ENCODE results near the gene TIGIT. TPM values are rescaled to one million over a fixed set of nuclear protein-coding genes. Genes with fewer than 3 reads are reported as not detected.
"Not testable (repeated sequence)": the region's sequence is repeated elsewhere in the genome, so short reads cannot be mapped to it uniquely, and the experiment has no call there.

TIGIT gene
- total RNA-seq, 2 donors from 2014 or later: not detected

GRCh38 chr3:114270019-114270418 lies 23.8 kb upstream of the TIGIT start:
- DNase-seq (no peak), ATAC-seq (no peak)
- no peaks in the 10 kb centered on the region for H3K27me3 ChIP-seq
- intact Hi-C loops (cut with DNase I): no loop called here
- WGBS, 2 donors: 88 to 98% methylated on average over 2 of the region's 2 CpGs
- H3K9me3 ChIP-seq: peaks cover 0 to 4% (median 0%) of the 10 kb centered on the region in 3 donors
- no peak overlapping the region for H3K27ac ChIP-seq
- no peaks in the 10 kb centered on the region for H3K4me1 ChIP-seq
- TF ChIP-seq POLR2A (IDR thresholded peaks at IDR 0.05): no peak
- TF ChIP-seq CTCF (IDR thresholded peaks at IDR 0.05): no peak
- H3K36me3 ChIP-seq (replicated peaks in 1 of 2; ENCODE audit: insufficient read depth in 1 of 2, low read depth in 2 of 2): no peaks in the 10 kb centered on the region
- H3K4me3 ChIP-seq: no peak overlapping the region

GRCh38 chr3:114272271-114272670 lies 21.6 kb upstream of the TIGIT start:
- 74 to 76% methylated on average over 1 of the region's 1 CpG for WGBS, 2 donors
- DNase-seq (no peak), ATAC-seq (no peak)
- H3K27ac ChIP-seq: no peak overlapping the region
- intact Hi-C loops (cut with DNase I): no loop called here
- peaks cover 0 to 4% (median 0%) of the 10 kb centered on the region in 3 donors for H3K9me3 ChIP-seq
- H3K36me3 ChIP-seq (replicated peaks in 1 of 2; ENCODE audit: insufficient read depth in 1 of 2, low read depth in 2 of 2): no peaks in the 10 kb centered on the region
- H3K27me3 ChIP-seq: no peaks in the 10 kb centered on the region
- no peak for TF ChIP-seq POLR2A (IDR thresholded peaks at IDR 0.05)
- no peak for TF ChIP-seq CTCF (IDR thresholded peaks at IDR 0.05)
- H3K4me3 ChIP-seq: no peak overlapping the region
- H3K4me1 ChIP-seq: no peaks in the 10 kb centered on the region

- WGBS, 2 donors: 69 to 75% methylated on average over 1 of the region's 1 CpG
- no peak overlapping the region for H3K27ac ChIP-seq
- DNase-seq (no peak), ATAC-seq (no peak)
- intact Hi-C loops (cut with DNase I): no loop called here
- TF ChIP-seq CTCF (IDR thresholded peaks at IDR 0.05) (no peak), POLR2A (IDR thresholded peaks at IDR 0.05) (no peak)
- no peaks in the 10 kb centered on the region for H3K36me3 ChIP-seq (replicated peaks in 1 of 2; ENCODE audit: insufficient read depth in 1 of 2, low read depth in 2 of 2)
- no peaks in the 10 kb centered on the region for H3K4me1 ChIP-seq
- no peaks in the 10 kb centered on the region for H3K27me3 ChIP-seq
- no peak overlapping the region for H3K4me3 ChIP-seq
- no peaks in the 10 kb centered on the region for H3K9me3 ChIP-seq
These were observed 18.9 kb upstream of the TIGIT start for GRCh38 chr3:114274929-114275328.

GRCh38 chr3:114276856-114277255 lies 17.0 kb upstream of the TIGIT start:
- intact Hi-C loops (cut with DNase I); H3K36me3 ChIP-seq (replicated peaks in 1 of 2; ENCODE audit: insufficient read depth in 1 of 2, low read depth in 2 of 2); H3K27ac ChIP-seq; ATAC-seq; H3K9me3 ChIP-seq; H3K4me3 ChIP-seq; DNase-seq; H3K4me1 ChIP-seq; H3K27me3 ChIP-seq: not testable (repeated sequence)
- 90 to 93% methylated on average over 15 to 18 of the region's 26 CpGs for WGBS, 2 donors

- TF ChIP-seq CTCF (IDR thresholded peaks at IDR 0.05) (no peak), POLR2A (IDR thresholded peaks at IDR 0.05) (no peak)
- no peaks in the 10 kb centered on the region for H3K9me3 ChIP-seq
- no peak overlapping the region for H3K4me3 ChIP-seq
- no peaks in the 10 kb centered on the region for H3K36me3 ChIP-seq (replicated peaks in 1 of 2; ENCODE audit: insufficient read depth in 1 of 2, low read depth in 2 of 2)
- no peak for DNase-seq
- no peaks in the 10 kb centered on the region for H3K4me1 ChIP-seq
- ATAC-seq: no peak
- intact Hi-C loops (cut with DNase I): no loop called here
- no peak overlapping the region for H3K27ac ChIP-seq
- H3K27me3 ChIP-seq: no peaks in the 10 kb centered on the region
- WGBS, 2 donors: 91 to 94% methylated on average over 1 of the region's 1 CpG
These were observed 9.2 kb upstream of the TIGIT start for GRCh38 chr3:114284644-114285043.

Data from body of pancreas (tissue), 4 donors.